HL-60 (cell line): ENCODE measurements around the gene ZNF586.

Experiments
- DNase-seq, 2 experiments: peaks; one replicate each; pipeline ENCODE4 v3.0.0-alpha.2; 2010 to 2020; ENCODE audit warnings: low read depth in 1 of 2, low spot score in 1 of 2
- H3K27ac ChIP-seq: fragments of 250-450 bp; sonication (Bioruptor Pico); replicated peaks from 2 replicates; pipeline ENCODE4 v1.5.1; 2020; ENCODE audit warnings: mild to moderate bottlenecking, moderate library complexity
- H3K27me3 ChIP-seq: fragments of 250-450 bp; sonication (Bioruptor Pico); 2 replicates; pipeline ENCODE4 v1.5.1; 2021; ENCODE audit warnings: mild to moderate bottlenecking, moderate library complexity; ENCODE audit not compliant: insufficient read depth, poor library complexity, severe bottlenecking
- H3K4me3 ChIP-seq: replicated peaks from 2 replicates; pipeline ENCODE4 v1.5.1; 2011; ENCODE audit warnings: mild to moderate bottlenecking, control low read depth, low read length; ENCODE audit not compliant: insufficient read depth
- CTCF ChIP-seq: IDR thresholded peaks from one replicate; pipeline ENCODE4 v1.5.1; 2011; ENCODE audit warnings: low read length, control low read depth, inconsistent platforms; ENCODE audit not compliant: insufficient read depth
- GABPA ChIP-seq: IDR thresholded peaks from 2 replicates; pipeline ENCODE4 v1.6.1; 2012; ENCODE audit warnings: low read depth
- POLR2AphosphoS5 ChIP-seq: IDR thresholded peaks from 2 replicates; pipeline ENCODE4 v1.6.1; 2012; ENCODE audit warnings: low read depth
- REST ChIP-seq: IDR thresholded peaks from 2 replicates; pipeline ENCODE4 v1.6.1; 2012; ENCODE audit warnings: low read depth; ENCODE audit not compliant: insufficient replicate concordance
- SPI1 ChIP-seq: IDR thresholded peaks from 2 replicates; pipeline ENCODE4 v1.6.1; 2012; ENCODE audit warnings: low read depth, mild to moderate bottlenecking, borderline replicate concordance

Gene ZNF586

DNA sequence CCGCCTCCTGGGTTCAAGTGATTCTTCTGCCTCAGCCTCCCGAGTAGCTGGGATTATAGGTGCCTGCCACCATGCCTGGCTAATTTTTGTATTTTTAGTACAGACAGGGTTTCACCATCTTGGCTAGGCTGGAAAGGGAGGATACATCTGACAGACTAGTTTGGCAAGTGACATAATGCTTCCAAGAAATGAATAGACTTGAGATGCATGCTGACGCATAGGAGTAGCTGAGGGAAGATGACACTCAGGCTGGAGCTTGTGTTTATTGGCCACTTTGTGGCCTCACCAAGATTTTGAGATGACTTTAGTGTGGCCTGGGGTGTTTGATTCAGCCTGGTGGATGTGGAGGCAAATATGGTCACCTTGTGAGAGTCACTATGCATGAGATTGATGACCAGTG lies 4.0 kb downstream of the ZNF586 start:
- no peak for DNase-seq
- H3K27ac ChIP-seq = no peak overlapping the region
- TF ChIP-seq CTCF = no peak
- TF ChIP-seq SPI1 = no peak
- no peak for TF ChIP-seq REST
- TF ChIP-seq POLR2AphosphoS5 = no peak
- no peak for TF ChIP-seq GABPA
- H3K27me3 ChIP-seq = no peaks in the 10 kb centered on the region
- H3K4me3 ChIP-seq = no peak overlapping the region

DNA sequence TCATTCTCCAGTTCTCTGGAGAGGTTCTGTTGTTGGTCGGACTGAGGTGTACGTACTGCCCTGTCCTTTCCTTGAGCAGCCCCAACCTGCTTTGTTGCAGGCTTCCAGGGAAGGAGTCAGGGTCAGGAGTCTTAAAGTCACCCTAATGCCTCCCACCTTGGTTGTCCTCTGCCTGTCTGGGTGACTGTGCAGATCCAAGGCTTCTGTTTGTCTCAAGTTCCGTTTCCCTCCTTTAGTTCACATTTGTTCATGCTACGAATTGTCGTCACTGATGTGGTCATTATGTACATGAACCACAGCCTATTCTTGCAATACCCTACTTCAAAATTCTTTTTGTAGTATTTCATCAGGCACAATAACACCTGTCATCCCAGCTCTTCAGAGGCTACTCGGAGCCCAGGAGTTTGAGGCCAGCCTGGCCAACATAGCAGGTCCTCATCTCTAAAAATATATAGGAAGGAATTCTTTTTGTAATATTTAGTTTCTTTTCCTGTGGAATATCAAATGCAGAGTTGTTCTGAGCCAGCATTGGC lies 7.4 kb downstream of the ZNF586 start:
- no peak for DNase-seq
- Histone ChIP-seq H3K27ac (no peak overlapping the region), H3K4me3 (no peak overlapping the region), H3K27me3 (no peaks in the 10 kb centered on the region)
- TF ChIP-seq SPI1 = no peak
- TF ChIP-seq GABPA = no peak
- TF ChIP-seq POLR2AphosphoS5 = no peak
- no peak for TF ChIP-seq CTCF
- TF ChIP-seq REST = no peak

- H3K27me3 ChIP-seq = no peaks in the 10 kb centered on the region
- H3K4me3 ChIP-seq = no peak overlapping the region
- TF ChIP-seq SPI1 (no peak), POLR2AphosphoS5 (no peak), CTCF (no peak), REST (no peak), GABPA (no peak)
- no peak overlapping the region for H3K27ac ChIP-seq
- no peak for DNase-seq
Measured at GRCh38 chr19:57778336-57778735, 8.9 kb downstream of the ZNF586 start.
